GM12875 (cell line): ENCODE data around the gene SFSWAP.
"Not testable (repeated sequence)": the region's sequence is repeated elsewhere in the genome, so short reads cannot be mapped to it uniquely, and the experiment has no call there.

Source experiments
- H3K4me3 ChIP-seq: one replicate; pipeline ENCODE4 v1.5.1; 2011; ENCODE audit warnings: low read depth, low read length, control low read depth
- TF ChIP-seq, protein P1 (sequence below): IDR thresholded peaks from 2 replicates; pipeline ENCODE4 v1.5.1; 2011; ENCODE audit warnings: low read depth, mild to moderate bottlenecking, control low read depth, inconsistent platforms, low read length, moderate library complexity, borderline replicate concordance; ENCODE audit not compliant: insufficient read depth

Gene SFSWAP

DNA sequence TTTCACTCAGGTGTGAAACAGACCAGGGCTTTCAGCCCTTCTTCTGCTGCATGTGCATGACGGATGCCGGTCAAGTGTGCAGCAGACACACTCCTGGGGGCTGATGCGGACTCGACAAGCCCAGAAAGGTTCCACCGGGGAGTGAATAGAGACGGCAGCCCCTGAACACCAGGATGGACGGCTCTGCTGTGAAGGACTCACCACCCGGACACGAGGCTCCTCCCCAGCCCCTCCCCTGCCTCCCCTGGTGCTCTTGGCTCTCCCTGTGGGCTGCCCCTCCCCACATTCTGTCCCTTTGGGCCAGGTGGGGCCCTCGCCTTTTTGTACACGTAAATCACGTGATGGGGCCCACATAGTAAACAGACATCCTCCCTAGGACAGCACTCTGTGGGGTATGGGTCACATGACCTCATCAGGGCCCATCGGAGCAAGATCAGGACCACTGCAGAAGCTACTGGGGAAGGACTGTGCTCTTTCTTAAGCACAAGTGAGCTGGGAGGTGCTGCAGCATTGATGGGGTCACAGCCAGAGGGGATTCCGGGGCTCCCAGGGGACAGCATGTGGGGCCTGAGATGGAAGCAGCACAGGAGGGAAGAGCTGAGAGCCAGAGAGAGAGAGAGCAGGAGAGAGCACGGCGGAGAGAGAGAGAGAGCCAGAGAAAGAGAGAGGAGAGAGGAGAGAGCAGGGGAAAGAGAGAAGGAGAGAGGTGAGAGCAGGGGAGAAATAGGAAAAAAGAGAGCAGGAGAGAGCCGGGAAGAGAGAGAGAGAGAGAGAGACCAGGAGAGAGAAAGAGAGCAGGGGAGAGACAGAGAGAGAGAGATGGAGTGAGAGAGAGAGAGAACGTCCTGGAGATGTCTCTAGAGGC, 30.3 kb upstream of the SFSWAP start:
- H3K4me3 ChIP-seq, result not testable (repeated sequence)

DNA sequence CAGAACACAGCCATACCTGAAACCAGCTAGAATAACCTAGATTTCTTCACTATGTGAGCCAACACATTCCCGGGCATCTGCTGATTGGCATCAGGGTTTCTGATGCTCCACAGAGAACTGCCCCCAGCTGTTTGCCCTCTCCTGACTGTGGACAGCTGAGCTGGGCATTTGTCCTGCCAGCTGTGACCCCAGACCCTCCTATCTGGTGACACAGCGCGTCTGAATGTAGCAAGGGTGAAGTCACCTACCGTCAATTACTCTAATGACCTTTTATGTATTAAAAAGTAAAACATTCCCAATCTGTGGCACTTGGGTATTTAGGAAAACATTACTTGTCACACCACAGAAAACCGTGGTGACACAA, 29.7 kb upstream of the SFSWAP start:
- TF ChIP-seq, protein P1, sequence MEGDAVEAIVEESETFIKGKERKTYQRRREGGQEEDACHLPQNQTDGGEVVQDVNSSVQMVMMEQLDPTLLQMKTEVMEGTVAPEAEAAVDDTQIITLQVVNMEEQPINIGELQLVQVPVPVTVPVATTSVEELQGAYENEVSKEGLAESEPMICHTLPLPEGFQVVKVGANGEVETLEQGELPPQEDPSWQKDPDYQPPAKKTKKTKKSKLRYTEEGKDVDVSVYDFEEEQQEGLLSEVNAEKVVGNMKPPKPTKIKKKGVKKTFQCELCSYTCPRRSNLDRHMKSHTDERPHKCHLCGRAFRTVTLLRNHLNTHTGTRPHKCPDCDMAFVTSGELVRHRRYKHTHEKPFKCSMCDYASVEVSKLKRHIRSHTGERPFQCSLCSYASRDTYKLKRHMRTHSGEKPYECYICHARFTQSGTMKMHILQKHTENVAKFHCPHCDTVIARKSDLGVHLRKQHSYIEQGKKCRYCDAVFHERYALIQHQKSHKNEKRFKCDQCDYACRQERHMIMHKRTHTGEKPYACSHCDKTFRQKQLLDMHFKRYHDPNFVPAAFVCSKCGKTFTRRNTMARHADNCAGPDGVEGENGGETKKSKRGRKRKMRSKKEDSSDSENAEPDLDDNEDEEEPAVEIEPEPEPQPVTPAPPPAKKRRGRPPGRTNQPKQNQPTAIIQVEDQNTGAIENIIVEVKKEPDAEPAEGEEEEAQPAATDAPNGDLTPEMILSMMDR, result no peak
- H3K4me3 ChIP-seq, result no peak overlapping the region

DNA sequence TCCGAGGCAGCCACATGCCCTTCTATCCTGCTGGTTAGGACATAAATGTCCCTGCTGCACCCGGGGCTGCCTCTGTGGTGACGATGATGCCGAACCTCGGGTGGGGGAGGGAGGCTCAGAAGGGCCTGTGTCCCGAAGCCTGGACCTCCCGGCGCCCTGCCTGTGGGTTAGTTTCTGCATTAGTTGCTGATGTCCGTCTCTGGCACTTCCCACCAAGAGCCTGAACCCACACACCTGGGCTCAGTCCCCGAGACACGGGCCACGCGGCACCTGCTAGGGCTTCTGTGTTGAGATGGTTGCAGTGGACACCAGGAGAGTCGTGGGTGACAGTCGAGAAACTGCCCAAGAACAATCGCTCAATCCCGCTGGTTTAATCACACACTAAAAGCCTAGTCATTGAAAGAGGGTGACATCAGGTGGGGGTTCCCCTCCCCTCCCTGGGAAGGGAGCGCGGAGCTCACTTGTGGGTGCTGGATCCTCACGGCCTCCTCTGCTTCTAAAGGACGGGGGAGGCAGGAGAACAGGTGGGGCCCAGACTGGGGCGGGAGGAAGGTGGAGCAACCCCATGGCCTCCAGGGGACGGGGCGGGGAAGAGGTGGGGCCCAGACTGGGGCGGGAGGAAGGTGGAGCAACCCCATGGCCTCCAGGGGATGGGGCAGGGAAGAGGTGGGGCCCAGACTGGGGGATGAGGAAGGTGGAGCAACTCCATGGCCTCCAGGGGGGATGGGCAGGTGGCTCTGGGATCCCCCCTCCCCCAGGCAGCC, 29.0 kb upstream of the SFSWAP start:
- not testable (repeated sequence) for H3K4me3 ChIP-seq

DNA sequence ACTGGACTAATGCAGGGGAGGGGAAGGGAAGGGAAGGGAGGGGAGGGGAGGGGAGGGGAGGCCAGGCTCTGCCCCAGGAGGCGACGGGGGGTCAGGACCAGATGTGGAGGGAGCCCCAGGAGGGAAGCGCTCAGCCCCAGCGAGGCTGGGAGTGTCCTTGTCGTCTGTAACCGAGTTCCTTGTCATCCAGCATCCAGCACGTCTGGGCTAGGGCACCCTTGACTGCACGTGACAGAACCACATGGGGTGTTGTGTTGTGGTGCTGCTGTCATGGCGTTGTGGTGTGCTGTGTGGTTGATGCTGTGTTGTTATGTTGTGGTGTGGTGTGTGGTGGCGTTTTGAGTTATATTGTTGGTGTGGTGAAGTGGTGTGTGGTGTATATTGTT, 28.4 kb upstream of the SFSWAP start:
- TF ChIP-seq, protein P1, result no peak
- H3K4me3 ChIP-seq, result no peak overlapping the region

DNA sequence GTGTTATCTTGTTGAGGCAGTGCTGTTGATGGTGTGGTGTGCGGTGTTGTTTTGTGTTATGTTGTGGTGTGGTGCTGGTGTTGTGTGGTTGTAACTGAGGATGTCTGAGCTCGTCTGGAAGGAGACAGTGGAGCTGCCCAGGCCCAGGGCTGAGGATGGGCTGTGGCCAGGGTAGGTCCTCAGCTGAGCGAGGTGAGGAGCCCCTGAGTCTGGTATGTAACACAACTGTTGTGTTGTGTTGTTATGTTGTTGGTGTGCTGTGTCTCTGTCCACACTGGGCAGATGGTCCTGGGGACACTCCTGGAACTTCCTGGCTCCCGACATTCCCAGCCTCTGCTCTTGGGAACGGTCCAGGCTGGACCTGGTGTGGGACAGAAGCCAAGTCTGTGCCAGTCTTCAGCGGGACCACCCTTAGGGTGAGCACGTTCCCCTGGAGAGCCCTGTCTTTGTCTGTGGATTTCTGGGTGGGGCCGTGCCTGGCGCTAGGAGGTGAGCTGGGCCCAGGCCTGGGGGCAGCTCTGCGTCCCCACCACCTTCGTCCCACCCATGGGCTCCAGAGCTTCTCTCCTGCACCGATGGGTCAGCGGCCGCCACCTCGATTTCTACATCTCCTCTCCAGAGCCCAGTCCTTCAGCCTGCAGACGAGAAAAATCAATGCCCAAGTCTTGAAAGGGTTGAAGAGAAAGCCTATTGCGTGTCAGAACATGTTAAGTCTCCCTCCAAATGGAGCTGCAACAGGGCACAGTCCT, 27.4 kb upstream of the SFSWAP start:
- H3K4me3 ChIP-seq, result no peak overlapping the region
- TF ChIP-seq, protein P1, result no peak

DNA sequence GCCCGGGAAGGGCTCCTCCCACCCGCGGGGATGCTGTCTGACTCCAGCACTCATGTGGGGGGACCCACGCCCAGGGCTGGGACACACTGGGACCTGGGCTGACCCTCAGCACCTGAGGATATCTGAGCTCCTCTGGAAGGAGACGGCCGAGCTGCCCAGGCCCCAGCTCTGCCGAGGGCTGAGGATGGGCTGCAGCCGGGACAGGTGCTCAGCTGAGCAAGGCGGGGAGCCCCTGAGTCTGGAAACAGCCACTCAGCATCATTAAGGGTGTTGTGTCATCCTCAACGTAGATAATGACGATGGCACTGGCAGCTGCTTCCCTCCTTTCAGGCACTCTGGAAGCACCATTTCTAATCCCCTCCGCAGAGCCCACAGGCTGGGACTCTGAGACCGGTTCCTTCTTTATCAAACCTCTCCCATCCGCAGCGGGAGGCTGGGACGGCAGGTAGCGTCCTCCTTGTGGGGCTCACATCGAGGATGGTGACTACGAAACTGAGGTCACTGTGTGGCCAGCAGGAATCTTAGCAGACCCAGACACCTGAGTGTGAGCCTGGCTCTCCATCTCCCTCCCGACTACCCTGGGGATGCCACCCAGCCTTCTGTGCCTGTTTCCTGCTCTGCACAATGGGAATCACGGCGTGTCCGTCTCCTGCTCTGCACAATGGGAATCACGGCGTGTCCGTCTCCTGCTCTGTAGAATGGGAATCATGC, 26.7 kb upstream of the SFSWAP start:
- TF ChIP-seq, protein P1, result no peak
- H3K4me3 ChIP-seq, result no peak overlapping the region

DNA sequence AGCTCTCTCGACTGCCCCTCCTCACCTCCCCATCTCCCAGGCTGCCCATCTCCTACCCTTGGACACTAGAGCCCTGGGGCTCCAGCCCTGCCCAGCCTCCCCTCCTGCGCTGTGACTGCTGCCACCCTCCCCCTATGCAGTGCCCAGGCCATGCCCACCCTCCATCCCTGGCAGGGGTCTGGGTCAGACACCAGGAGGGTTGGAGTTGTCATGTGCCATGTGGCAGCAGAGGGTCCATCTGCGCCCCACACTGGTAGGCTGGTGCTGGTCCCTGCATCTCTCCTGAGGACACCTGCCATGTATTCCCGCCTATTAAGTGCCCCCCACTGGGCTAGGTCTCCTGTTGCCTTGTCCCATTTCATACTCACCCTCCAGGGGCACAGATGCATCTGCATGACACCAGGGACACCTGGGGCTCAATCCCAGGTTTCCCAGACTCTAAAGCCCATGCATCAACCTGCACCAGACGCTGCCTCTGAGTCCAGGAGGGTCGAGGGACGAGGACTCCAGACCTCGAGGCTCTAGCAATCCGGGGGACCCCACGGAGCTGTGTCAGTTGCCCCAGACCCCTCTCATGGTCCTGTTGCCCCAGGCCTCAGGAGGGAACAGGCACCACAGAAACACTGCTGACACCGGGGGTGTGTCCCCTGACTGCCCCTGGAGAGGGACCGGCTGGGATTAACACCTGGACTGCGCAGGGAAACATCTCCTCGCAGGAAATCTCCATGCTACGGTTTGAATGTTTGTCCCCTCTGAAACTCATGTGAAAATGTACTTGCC, 23.4 kb upstream of the SFSWAP start:
- H3K4me3 ChIP-seq, result no peak overlapping the region
- TF ChIP-seq, protein P1, result no peak
